SK-N-MC (cell line): ENCODE data around the gene WDR6.

ENCODE experiments used
- EZH2 ChIP-seq: fragments of 200-600 bp; sonication (generic); IDR thresholded peaks from one replicate; pipeline ENCODE4 v1.6.1; 2017; ENCODE audit warnings: antibody characterized with exemption
- FOXP2 ChIP-seq: optimal IDR thresholded peaks from 2 replicates; pipeline ENCODE3; 2011; ENCODE audit warnings: mild to moderate bottlenecking, moderate library complexity; ENCODE audit not compliant: insufficient read depth; ENCODE audit errors: extremely low read length, control extremely low read depth
- POLR2AphosphoS5 ChIP-seq: IDR thresholded peaks from 2 replicates; pipeline ENCODE4 v1.6.1; 2012; ENCODE audit warnings: mild to moderate bottlenecking, low read depth, low read length, borderline replicate concordance

- TF ChIP-seq EZH2 = no peak
- no peak for TF ChIP-seq POLR2AphosphoS5
- TF ChIP-seq FOXP2 = no peak
Observed at GRCh38 chr3:48983096-48983495, 24.1 kb upstream of the WDR6 start.
